Keratinocyte (primary cell): ENCODE results near the gene PARD3. TPM values are rescaled to one million over a fixed set of nuclear protein-coding genes. Genes with fewer than 3 reads are reported as not detected.

ENCODE experiments used
- DNase-seq: peaks from one replicate; pipeline ENCODE4 v3.0.0-alpha.2; 2011; ENCODE audit warnings: low read depth, missing footprints, low spot score
- FAIRE-seq: peaks from 2 replicates; lab custom pipeline; 2011; peaks lifted over from hg19 to GRCh38; lab: Jason Lieb, UNC
- H2AFZ ChIP-seq: 2 replicates; pipeline ENCODE4 v1.6.0; 2012; ENCODE audit warnings: low read length, control low read depth, inconsistent platforms; ENCODE audit not compliant: control insufficient read depth
- H3K27ac ChIP-seq: 2 replicates; pipeline ENCODE4 v1.5.1; 2011; ENCODE audit warnings: low read length; ENCODE audit not compliant: control insufficient read depth, insufficient read depth
- H3K27me3 ChIP-seq: 3 replicates; pipeline ENCODE4 v1.6.0; 2011; ENCODE audit warnings: low read length; ENCODE audit not compliant: control insufficient read depth, insufficient read depth; ENCODE audit errors: extremely low read depth
- H3K36me3 ChIP-seq, 2 experiments: 2 replicates in 1 of 2; 3 replicates in 1 of 2; pipeline ENCODE4 v1.5.1; 2011; ENCODE audit warnings: low read length in 2 of 2, mild to moderate bottlenecking in 1 of 2; ENCODE audit not compliant: control insufficient read depth in 2 of 2, insufficient read depth in 2 of 2; ENCODE audit errors: extremely low read depth in 1 of 2
- H3K4me1 ChIP-seq: 3 replicates; pipeline ENCODE4 v1.5.1; 2011; ENCODE audit warnings: low read length; ENCODE audit not compliant: control insufficient read depth, insufficient read depth; ENCODE audit errors: extremely low read depth
- H3K4me2 ChIP-seq: 3 replicates; pipeline ENCODE4 v1.6.0; 2011; ENCODE audit warnings: low read depth, low read length; ENCODE audit not compliant: control insufficient read depth, insufficient read depth; ENCODE audit errors: extremely low read depth
- H3K4me3 ChIP-seq, 3 experiments: fragments of 200-600 bp in 1 of 3; sonication (generic) in 1 of 3; 2 replicates in 2 of 3; 3 replicates in 1 of 3; pipeline ENCODE4 v1.5.1; 2011 to 2016; ENCODE audit warnings: low read length in 3 of 3, mild to moderate bottlenecking in 3 of 3, control low read depth in 2 of 3, inconsistent platforms in 1 of 3, low read depth in 1 of 3, mixed read lengths in 1 of 3, mixed run types in 1 of 3, moderate library complexity in 1 of 3; ENCODE audit not compliant: control insufficient read depth in 2 of 3, insufficient read depth in 2 of 3; ENCODE audit errors: extremely low read depth in 1 of 3
- H3K79me2 ChIP-seq: 2 replicates; pipeline ENCODE4 v1.6.0; 2012; ENCODE audit warnings: low read length; ENCODE audit not compliant: control insufficient read depth, insufficient read depth
- H3K9ac ChIP-seq: 3 replicates; pipeline ENCODE4 v1.6.0; 2011; ENCODE audit warnings: low read length; ENCODE audit not compliant: control insufficient read depth, insufficient read depth; ENCODE audit errors: extremely low read depth
- H3K9me1 ChIP-seq: 3 replicates; pipeline ENCODE4 v1.6.0; 2011; ENCODE audit warnings: low read length; ENCODE audit not compliant: control insufficient read depth, insufficient read depth; ENCODE audit errors: extremely low read depth
- H3K9me3 ChIP-seq: 2 replicates; pipeline ENCODE4 v1.5.1; 2012; ENCODE audit warnings: low read depth, low read length; ENCODE audit not compliant: control insufficient read depth
- H4K20me1 ChIP-seq: 3 replicates; pipeline ENCODE4 v1.6.0; 2011; ENCODE audit warnings: low read length; ENCODE audit not compliant: control insufficient read depth, insufficient read depth; ENCODE audit errors: extremely low read depth
- CTCF ChIP-seq, 3 experiments: IDR thresholded peaks in 1 of 3; conservative IDR thresholded peaks in 1 of 3; optimal IDR thresholded peaks in 1 of 3; 2 replicates in 2 of 3; 3 replicates in 1 of 3; pipeline versions ENCODE3 to v1.5.1; 2011; ENCODE audit warnings: low read length in 3 of 3, mild to moderate bottlenecking in 3 of 3, moderate library complexity in 2 of 3, control low read depth in 1 of 3, inconsistent platforms in 1 of 3; ENCODE audit not compliant: insufficient read depth in 2 of 3; ENCODE audit errors: extremely low read depth in 1 of 3
- EZH2 ChIP-seq: IDR thresholded peaks from one replicate; pipeline ENCODE4 v1.6.1; 2012; ENCODE audit warnings: inconsistent platforms, mild to moderate bottlenecking, low read length, moderate library complexity
- dilution Hi-C: fragments of 300-500 bp; cut with MboI; formaldehyde crosslinking; loops from one replicate; pipeline ENCODE4 v1.7.0; 2020; ENCODE audit warnings: low sequenced_read_pairs; ENCODE audit not compliant: extremely low pct_ligation_motif_present
- polyA plus RNA-seq, 5 experiments: library from polyadenylated mRNA; depleted of rRNA in 3 of 5; stranded (reverse) in 3 of 5; stranded (forward) in 1 of 5; unstranded in 1 of 5; fragments of >200 nt; gene quantifications; 1 replicate in 1 of 5; 2 replicates in 3 of 5; 3 replicates in 1 of 5; pipeline versions ENCODE4 v1.2.1 to v1.2.3, GENCODE V29; 2011 to 2012; ENCODE audit warnings: missing spikeins in 2 of 5, low read depth in 1 of 5, low replicate concordance in 1 of 5

PARD3 gene
- polyA plus RNA-seq, 1 donor (not counting 4 experiments of a cell fraction or from before 2014, with no cell fraction given), result 46.4 TPM

GRCh38 chr10:34862892-34863291 is 47.8 kb upstream of the PARD3 start:
- Histone ChIP-seq H3K9me3 (no peaks in the 10 kb centered on the region), H3K9me1 (no peaks in the 10 kb centered on the region), H3K27ac (no peak overlapping the region), H3K4me2 (no peak overlapping the region), H3K4me1 (peaks cover 4% of the 10 kb centered on the region), H4K20me1 (no peaks in the 10 kb centered on the region), H3K27me3 (no peaks in the 10 kb centered on the region), H2AFZ (no peak overlapping the region), H3K4me3 (no peak overlapping the region), H3K36me3 (no peaks in the 10 kb centered on the region), H3K79me2 (no peaks in the 10 kb centered on the region), H3K9ac (no peak overlapping the region)
- DNase-seq (no peak), FAIRE-seq (no peak)
- TF ChIP-seq CTCF (optimal IDR thresholded peaks at IDR 0.05 in 1 of 3, IDR thresholded peaks at IDR 0.05 in 1 of 3, conservative IDR thresholded peaks at IDR 0.05 in 1 of 3; ENCODE audit: extremely low read depth in 1 of 3, insufficient read depth in 2 of 3, low read length in 3 of 3), result no peak
- TF ChIP-seq EZH2, result no peak
- dilution Hi-C loops, result no loop called here

- H4K20me1 ChIP-seq, result no peaks in the 10 kb centered on the region
- TF ChIP-seq EZH2, result no peak
- no peak for TF ChIP-seq CTCF (optimal IDR thresholded peaks at IDR 0.05 in 1 of 3, IDR thresholded peaks at IDR 0.05 in 1 of 3, conservative IDR thresholded peaks at IDR 0.05 in 1 of 3; ENCODE audit: extremely low read depth in 1 of 3, insufficient read depth in 2 of 3, low read length in 3 of 3)
- no peaks in the 10 kb centered on the region for H3K36me3 ChIP-seq
- peaks cover 4% of the 10 kb centered on the region for H3K4me1 ChIP-seq
- no peak overlapping the region for H3K9ac ChIP-seq
- dilution Hi-C loops, result no loop called here
- H3K4me3 ChIP-seq, result no peak overlapping the region
- H3K9me3 ChIP-seq, result no peaks in the 10 kb centered on the region
- no peaks in the 10 kb centered on the region for H3K79me2 ChIP-seq
- H2AFZ ChIP-seq, result no peak overlapping the region
- no peaks in the 10 kb centered on the region for H3K27me3 ChIP-seq
- no peaks in the 10 kb centered on the region for H3K9me1 ChIP-seq
- no peak for DNase-seq
- H3K4me2 ChIP-seq, result no peak overlapping the region
- FAIRE-seq, result peak; percentile 43
- no peak overlapping the region for H3K27ac ChIP-seq
These were observed 46.4 kb upstream of the PARD3 start for GRCh38 chr10:34861293-34862021.
